HG03066 (cell line): ENCODE data around the gene SPATA31E1.
"Not testable (repeated sequence)": the region's sequence is repeated elsewhere in the genome, so short reads cannot be mapped to it uniquely, and the experiment has no call there.

Experiments
- ATAC-seq: cut with Tn5 transposase; IDR thresholded peaks from one replicate; pipeline ENCODE4 v1.9.1; 2021; ENCODE audit warnings: low read depth; ENCODE audit not compliant: unreplicated experiment

The SPATA31E1 gene

DNA sequence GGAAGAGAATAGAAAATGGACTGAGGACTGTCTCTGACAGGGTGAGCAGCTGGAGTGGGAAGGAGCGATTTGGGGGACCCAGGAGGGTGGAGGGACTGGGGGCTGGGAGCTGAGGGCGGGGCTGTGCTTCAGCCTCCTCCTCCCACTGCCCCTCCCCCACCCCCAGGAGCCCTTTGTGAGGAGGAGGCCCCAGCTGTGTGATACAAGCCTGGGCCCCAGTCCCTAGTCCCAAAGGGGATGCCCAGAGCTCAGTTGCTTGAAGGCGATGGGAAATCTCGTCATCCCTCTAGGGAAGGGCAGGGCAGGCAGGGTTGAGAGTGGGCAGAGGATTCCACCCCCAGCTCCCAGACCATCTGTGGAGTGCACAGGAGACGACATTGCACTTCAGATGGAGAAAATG, at the start of gene SPATA31E1:
SPATA31E1 (plus strand) TSS at position 251 of the 400 bp plus-strand sequence; CDS start at position 266, 15 bp downstream.
- no peak for ATAC-seq

- no peak for ATAC-seq
Measured at GRCh38 chr9:87834357-87834756, 48.3 kb upstream of the SPATA31E1 start.

- ATAC-seq: no peak
Measured at GRCh38 chr9:87836536-87836935, 46.1 kb upstream of the SPATA31E1 start.

DNA sequence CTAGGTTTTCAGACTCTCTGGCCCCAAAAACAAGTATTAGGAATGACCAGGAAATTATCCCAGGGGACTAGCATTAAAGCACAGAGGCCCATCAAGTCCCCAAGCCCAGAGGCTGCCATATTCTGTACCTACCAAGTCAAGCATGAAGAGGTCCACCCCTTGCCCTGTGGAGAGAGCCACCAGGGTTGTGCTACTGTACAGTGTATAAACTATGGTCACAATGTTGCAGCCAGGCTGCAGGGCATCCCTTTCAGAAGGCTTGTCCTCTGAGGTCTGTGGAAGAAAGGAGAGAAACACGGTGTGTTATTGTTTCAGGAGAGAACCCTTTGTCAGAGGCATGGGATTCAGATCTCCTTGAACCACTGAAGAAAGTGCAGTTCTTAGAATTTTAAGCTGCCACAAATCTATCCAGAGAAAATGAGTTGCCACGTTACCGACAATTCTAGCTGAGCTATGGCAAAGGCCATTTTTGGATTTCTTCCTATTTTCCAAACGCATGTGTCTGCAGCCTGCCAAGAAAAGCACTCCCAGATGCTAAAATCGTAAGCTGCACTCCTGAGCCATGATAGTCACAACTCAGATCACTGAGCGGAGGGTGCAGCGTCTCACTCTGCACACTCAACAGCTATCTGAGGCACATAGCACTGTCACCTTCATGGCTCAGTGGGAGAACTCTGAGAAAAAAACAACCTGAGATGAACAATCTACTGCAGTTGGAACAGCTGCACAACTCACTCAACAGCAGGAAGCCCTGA, 45.5 kb upstream of the SPATA31E1 start:
- no peak for ATAC-seq

DNA sequence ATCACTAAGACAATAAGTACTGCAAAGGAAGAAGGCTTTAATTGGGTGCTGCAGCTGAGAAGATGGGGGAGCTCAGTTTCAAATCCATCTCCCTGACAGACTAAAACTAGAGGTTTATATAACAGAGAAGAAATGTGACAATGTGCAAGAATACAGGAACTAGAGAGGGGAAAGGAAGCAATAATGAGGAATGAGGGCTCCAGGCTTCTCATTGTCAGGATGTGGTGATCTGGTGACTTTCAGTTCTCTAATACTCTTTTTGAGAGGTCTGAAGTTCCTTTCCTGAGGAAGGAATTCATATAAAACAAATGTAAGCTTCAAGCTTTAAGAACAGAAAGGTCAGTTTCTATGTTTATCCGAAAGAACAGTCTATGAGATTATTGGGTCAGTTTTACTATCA, 42.5 kb upstream of the SPATA31E1 start:
- no peak for ATAC-seq

DNA sequence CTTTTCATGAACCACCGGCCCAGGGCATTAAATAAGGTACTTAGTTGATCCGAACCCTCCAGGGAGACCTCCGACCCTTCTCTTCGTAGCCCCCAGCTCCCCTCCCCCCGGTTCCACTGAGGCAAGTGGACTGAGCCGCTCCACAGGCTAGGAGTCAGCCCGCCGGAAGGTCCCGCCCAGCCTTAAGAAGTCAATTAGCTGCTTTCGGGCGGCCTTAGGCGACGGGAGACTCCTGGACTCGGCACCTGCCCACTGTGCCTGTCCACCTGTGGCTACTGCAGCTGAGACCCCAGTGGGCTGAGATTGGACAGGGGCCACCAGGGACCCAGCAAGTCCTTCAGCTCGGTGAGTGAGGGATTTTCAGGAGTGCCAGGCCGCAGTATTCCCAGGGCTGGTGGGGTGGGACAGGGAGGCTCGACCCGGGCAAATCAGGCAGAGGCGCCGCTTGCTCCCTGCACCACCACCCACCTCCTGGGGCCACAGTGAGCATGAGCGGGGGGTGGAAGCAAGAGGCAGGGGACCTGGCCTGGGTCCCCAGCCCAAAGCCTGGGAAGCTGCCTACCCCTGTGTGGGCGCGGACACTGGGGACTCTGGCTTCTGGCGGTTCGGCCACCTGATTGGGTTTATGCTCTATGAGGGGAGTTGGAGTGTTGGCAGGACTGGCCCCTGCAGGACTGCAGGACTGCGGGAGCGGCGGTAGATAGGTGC, 39.6 kb upstream of the SPATA31E1 start:
- no peak for ATAC-seq

DNA sequence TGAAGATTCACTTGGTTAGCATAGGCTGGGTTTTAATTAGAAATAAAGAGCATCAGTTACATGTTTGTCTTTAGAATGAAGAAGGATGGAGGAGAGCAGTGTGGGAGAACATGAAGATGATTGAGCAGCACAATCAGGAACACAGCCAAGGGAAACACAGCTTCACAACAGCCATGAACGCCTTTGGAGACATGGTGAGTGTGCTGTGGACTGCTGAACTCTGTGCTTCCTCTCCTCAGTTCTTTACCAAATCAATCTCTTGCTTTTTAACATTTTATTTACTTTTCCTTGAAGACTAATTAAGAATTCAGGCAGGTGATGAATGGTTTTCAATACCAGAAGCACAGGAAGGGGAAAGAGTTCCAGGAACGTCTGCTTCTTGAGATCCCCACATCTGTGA, 38.2 kb upstream of the SPATA31E1 start:
- ATAC-seq: no peak

GRCh38 chr9:87847817-87848216, 34.9 kb upstream of the SPATA31E1 start:
- ATAC-seq: not testable (repeated sequence)

GRCh38 chr9:87849144-87849758, 33.4 kb upstream of the SPATA31E1 start:
- no peak for ATAC-seq

- no peak for ATAC-seq
Measured at GRCh38 chr9:87850391-87850790, 32.3 kb upstream of the SPATA31E1 start.

- ATAC-seq: not testable (repeated sequence)
Measured at GRCh38 chr9:87851186-87851585, 31.5 kb upstream of the SPATA31E1 start.

DNA sequence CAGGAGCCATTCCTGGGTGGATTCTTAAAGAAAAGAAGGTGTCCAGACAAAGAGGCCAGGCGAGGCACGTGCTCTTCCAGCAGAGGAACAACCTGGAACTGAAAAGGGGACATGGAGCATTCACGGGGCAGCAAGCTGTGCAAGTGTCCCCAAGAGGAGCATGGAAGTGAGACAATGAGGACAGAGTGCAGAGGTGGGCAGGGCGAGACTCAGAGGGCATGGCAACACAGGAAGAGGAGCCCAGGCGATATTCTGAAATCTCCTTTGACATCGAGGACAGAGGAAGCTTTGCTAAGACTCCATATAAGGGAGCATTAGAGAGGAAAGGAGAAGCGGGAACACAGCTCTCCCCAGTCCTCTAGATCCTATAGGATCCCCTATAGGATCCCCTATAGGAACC, 29.4 kb upstream of the SPATA31E1 start:
- no peak for ATAC-seq

DNA sequence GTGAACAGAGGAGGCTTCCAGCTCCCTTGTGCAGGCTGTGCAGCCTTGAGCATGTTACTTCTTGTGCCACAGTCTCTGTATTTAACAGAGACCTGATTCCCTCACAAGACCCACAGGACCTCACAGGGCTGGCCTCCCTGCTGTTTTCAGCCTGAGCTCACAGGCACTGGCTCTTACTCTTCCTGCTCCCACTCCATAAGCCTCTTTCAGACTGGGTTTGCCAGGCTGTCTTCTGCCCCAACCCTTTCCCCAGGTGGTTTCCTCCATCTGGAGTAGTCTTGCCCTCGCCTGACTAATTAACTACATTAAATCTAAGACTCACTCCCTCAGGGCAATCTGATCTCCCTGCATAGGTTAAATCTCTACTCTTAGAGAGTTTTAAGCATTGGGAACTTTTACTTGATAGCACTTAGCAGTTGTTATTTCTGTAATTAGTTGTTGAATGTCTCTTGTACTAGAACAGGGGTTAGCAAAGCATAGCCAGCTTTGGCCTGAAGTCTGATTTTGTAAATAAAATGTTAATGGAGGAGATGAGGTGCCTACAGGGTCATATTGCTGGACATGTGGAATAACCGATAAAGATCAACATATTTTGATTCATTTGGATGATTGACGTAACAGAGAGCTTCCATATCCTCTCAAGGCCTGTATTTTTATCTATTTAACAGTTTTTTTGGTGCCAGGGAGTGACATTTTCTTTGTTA, 28.6 kb upstream of the SPATA31E1 start:
- no peak for ATAC-seq

DNA sequence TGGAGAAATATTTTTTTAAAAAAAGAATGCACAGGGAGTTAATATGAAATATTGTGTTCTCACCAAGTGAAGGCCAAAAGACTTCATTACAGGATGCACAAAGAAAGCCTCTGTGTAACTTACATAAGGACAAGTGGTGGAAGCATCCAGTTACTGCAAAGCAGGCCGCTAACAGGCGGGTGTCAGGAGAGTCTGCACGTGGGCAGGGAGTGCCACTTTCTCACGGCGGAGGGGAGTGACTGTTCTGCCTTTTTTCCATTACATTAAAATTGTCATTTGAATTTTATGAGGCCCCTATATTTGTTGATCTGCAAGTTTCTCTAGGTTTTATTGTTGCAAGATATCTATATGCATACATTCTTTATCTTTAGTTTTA, 28.1 kb upstream of the SPATA31E1 start:
- no peak for ATAC-seq

DNA sequence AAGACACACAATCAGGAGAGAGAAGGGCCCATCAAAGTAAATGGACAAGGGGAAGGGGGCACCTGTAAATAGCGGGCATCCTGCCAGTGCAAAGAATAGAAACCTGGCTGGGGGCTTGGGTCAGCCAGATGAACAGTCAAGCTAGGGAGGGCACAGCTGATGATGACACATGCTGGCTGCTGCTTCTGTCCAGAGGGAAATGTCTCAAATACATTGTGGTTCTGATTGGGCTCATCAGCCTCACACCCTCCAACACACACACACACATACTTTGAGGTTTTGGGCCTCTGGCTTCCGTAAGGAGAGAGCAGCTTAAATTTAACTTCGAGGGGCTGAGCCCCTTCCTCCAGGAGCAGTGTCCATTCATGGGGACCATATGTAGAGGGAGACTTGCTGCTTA, 27.6 kb upstream of the SPATA31E1 start:
- ATAC-seq: no peak

- no peak for ATAC-seq
Measured at GRCh38 chr9:87857141-87857947, 25.3 kb upstream of the SPATA31E1 start.

DNA sequence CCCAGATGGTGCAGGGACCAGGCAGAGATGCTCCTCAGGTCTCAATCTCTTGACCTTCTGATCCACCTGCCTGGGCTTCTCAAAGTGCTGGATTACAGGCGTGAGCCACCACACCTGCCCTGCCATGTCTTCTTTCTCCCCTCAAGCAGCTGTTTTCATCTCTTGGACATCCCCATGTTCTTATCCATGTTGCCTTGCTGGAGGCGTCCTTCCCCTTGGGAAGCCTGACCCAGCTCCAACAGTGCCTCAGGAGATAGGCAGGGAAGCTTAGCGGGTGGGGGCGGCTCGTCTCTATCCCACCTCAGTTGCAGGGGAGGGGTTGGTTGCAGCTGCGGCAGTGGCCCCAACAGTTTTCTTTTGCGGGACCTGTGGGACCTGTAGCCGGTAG, 24.7 kb upstream of the SPATA31E1 start:
- ATAC-seq: no peak

- no peak for ATAC-seq
Measured at GRCh38 chr9:87859137-87859536, 23.5 kb upstream of the SPATA31E1 start.

- no peak for ATAC-seq
Measured at GRCh38 chr9:87859786-87860185, 22.9 kb upstream of the SPATA31E1 start.

GRCh38 chr9:87861332-87861731, 21.3 kb upstream of the SPATA31E1 start:
- no peak for ATAC-seq
